ENCODE measurements around the gene PRDM16. TPM values are rescaled to one million over a fixed set of nuclear protein-coding genes. Genes with fewer than 3 reads are reported as not detected.
"Not testable (repeated sequence)": the region's sequence is repeated elsewhere in the genome, so short reads cannot be mapped to it uniquely, and the experiment has no call there.

The PRDM16 gene
- total RNA-seq, 1 donor from 2014 or later = 0.07 TPM

DNA sequence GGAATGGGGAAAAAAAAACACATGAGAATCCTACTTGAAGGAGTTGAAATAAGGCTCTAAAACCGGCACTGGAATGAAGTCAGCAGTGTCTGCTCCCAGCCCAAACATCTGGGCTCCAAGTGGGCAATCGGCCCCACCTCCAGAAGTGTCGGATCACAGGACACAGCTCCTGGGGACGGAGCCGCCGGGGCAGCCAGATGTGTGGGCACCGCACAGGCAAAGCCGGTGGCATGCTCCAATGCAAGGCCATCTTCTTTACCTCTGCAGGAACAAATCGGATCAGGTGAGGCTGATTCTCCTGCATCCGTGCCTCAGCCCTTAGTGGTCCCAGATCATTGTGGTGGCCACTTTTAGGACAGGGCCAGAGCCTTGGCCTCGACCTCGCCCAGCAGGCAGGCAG, 156.7 kb downstream of the PRDM16 start:
- intact Hi-C loops (cut with micrococcal nuclease) = no loop called here

DNA sequence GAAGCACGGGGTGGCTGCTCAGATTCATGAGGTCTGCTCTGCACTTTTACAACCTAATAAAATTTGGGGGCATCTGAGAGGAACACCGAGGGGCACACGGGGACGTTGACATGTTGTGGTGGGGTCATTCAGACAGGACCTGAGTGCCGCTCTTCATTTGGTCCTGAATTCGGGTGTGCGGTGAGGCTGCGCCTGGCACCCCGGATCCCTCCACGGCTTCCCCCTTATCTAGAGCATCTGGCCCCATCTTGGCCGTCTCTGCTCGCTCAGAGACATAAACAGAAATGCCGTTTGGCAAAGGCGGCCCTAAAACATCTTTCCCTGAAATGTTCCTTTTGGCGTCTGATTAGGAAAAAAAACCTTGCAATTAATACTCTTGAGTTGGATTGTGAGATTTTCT, 157.2 kb downstream of the PRDM16 start:
- intact Hi-C loops (cut with micrococcal nuclease) = no loop called here

DNA sequence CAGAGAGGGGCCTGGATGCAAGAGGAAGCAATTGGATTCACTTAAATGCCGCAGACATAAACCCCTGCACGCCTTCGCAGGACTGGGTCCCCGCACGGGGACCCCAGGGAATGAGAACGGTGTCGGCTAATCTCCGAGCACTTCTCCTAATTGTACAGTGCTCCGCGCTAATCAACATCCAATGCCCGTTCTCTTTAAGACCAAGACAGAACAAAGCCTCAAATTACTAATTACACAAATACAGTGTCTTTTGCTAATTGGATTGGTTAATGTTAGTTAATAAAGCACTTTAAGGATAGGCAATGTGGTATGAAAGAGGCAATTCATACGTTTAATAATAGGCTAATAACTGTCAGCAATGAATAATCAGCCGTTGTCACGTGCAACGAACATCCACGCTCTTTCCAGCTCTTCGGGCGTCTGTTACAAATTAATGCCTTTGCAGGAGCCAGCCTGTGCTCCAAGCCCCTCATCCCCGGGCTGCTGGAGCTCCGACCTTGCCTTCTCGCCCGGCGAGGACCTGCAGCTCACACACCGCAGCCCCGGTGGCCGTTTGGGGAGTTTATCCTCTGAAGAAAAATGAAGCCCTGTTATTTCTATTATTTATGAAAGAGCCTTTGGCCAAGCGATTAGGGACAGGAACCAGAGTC, 157.8 kb downstream of the PRDM16 start:
- intact Hi-C loops (cut with micrococcal nuclease) = no loop called here

DNA sequence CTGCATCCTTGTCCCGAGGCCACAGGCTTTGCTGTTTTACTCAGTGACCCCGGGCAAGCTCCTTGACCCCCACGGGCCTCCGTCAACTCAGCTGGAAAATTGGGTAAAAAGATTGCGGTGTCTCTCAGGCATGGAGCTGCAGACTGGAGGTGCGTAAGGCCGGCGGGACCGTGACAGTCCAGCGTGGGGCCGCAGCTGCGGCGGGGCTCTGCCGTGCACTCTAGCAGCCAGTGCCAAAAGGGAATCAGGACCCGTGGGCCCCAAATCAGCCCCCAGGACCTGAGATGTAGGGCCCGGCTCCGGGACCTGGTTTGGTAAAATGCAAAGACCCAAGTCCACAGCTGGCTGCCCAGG, 158.3 kb downstream of the PRDM16 start:
- intact Hi-C loops (cut with micrococcal nuclease) = no loop called here

DNA sequence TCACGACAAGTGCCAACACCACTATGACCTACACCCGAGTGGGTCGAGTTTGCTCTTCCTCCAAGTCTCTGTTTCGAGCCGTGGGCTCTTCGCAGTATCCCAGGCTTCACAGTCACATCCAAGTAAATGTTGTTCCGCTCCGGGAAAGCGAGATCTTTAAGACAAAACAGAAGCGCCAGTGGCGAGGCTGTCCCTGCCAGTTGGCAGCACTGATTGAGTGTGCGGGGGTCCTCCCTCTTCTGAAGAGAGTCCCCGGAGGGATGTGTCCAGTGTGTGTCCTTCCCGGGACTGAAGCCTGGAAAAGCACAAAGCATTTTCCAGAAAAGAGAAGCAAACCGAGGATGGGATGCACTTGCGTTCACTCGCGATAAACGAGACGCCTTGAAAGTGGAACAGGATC, 158.9 kb downstream of the PRDM16 start:
- intact Hi-C loops (cut with micrococcal nuclease) = no loop called here

DNA sequence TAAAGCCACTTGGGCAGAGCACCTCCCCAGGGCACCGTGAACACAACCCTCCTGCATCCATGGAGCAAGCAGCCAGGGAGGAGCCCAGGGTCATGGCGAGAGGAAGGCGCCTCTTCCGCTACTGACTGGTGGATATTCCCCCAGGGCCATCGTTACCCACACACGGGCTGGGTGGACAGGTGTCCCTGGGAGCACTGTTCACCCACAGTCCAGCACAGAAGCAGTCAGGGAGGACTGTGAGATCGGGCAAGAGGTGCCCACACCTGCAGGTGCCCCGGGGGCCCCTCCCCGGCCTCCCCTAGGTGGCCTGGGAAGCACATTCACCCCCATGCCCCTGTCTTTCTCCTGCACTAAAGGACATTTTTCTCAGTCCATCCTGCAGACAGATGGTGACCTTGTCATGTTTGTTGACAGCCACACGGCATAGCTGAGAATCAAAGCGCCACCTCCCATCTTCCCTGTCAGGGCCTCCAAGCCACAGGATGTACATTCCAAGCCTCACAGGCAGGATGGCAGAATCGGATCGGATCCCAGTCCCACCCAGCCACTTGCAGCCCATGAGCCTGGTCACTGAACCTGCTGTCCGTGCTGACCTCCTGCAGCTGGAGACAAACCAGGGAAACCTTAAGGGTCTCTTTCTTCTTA, 160.2 kb downstream of the PRDM16 start:
- intact Hi-C loops (cut with micrococcal nuclease) = no loop called here

DNA sequence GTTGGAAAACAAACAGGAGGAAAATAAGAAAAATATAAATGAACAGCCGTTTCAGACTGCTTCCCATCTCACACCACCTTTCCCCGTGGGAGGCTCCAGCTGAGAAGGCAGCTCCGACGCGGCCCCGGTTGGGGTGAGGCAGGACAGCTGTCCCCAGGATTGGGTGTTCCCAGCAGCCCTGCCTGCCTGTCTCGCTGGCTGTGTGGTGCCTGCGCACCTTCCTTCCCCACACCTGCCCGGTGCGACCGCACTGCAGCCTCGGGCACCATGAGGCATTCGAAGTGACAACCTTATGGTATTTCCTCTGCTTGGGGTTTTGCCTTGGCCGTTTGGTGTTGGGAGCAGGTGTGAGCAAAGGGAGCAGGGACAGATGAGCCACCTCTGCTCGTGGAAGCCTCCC, 161.6 kb downstream of the PRDM16 start:
- intact Hi-C loops (cut with micrococcal nuclease) = no loop called here

DNA sequence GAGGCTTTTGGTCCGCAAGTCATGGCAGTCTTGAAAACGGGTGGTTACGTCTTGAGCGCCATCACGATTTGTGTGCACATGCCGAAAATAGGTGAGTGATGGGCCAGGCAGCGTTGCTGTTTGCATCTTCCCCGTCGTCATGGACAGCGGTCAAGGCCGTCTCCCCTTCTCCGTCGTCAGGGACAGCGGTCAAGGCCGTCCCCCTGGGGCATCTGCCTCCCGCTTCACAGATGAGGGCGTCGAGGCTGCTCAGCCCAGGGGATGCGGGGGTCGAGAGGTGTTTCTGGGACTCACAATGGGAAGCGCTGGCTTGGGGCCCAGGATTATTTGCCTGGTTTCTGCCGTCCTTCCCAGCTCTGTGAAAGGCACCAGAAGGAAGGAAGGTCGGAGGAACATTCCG, 162.2 kb downstream of the PRDM16 start:
- intact Hi-C loops (cut with micrococcal nuclease) = no loop called here

DNA sequence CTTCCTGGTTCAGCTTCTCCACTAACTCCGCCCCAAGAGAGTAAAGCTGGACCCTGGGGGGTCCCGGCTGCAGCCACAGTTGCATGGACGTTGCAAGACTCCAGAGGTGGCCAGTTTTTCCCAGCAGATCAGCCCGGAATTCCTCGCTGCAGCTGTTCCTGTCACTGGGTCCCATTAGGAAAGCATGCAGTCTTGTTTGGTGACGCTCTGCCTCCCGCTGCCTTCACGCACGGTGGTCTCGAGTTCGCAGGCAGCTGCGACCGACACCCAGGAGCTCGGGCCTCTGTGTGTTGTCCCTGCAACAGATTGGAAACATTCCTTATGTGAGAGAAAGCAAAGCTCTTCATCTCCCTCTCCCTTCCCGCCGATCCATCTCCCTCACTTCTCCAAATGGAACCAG, 162.8 kb downstream of the PRDM16 start:
- intact Hi-C loops (cut with micrococcal nuclease) = no loop called here

DNA sequence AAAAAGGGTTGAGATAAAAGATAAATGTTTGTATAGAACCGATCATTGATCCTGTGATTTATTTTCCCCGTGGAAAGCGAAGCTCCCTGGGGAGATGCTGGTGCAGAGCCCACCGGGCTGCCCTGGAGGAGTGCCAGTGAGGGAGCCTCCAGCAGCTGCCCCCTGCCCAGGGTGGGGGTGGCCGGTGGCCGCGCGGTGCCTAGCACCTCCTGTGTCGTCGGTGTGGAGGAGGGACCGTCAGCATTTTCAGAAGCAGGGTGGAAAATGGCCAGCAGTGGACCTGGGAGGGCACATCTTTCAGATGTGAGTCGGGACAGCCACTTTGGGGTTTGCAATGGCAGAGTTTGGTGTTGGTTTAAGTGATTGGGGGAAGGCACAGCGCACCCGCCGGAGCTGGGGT, 164.0 kb downstream of the PRDM16 start:
- intact Hi-C loops (cut with micrococcal nuclease) = no loop called here

DNA sequence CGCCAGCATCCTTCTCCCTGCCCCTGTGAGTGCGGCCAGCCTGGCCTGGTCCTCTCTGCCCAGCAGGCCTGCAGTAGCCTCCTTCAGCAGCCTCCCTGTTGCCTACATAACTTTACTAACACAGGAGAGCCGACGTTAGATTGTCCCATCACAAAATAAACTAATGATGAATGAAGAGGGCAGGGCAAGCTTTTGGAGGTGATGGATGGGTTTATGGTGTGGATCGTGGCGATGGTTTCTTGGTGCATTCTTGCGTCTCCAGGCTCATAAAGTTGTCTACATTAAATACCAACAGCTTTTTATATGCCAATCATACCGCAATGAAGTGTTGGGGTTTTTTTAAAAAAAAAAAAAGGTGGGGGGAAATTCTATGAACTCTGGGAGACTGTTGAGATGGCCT, 164.5 kb downstream of the PRDM16 start:
- intact Hi-C loops (cut with micrococcal nuclease) = no loop called here

DNA sequence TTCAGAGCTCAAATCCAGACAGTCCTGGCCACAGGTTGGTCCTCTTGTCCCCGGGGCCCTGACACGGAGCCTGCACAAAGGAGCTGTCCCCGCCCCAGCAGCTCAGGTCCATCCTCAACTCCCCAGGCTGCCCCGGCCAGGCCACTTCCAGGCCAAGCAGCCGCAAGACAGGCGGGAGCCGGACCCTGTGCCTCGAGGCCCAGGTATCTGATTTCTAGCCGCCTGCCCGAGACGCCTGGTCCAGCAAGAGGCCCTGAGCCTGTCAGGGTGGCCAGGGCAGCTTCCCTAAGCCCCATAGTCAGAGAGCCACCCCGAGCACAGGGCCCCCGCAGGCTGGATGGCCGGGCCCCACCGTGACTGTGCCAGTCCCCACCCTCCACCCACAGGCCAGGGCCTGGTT, 165.3 kb downstream of the PRDM16 start:
- intact Hi-C loops (cut with micrococcal nuclease) = no loop called here

DNA sequence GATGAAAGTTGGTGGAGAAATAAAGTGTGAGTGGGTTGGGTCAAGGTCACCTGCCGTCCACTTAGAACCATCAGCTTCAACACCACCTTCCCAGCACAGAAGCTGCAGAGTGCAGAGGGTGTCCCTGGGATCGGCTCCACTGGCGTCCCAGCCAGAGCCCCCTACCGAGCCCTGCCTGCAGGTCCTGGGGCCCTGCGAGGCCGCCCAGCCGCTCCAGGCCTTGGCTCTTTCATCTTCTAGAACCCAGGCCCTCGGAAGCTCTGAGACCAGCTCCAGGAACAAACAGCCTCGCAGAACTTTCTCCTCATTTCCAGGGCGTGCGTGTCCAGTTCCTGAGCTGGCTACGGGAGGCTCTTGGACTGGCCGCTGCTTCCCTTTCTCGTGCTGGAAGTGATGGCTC, 166.0 kb downstream of the PRDM16 start:
- intact Hi-C loops (cut with micrococcal nuclease) = no loop called here

DNA sequence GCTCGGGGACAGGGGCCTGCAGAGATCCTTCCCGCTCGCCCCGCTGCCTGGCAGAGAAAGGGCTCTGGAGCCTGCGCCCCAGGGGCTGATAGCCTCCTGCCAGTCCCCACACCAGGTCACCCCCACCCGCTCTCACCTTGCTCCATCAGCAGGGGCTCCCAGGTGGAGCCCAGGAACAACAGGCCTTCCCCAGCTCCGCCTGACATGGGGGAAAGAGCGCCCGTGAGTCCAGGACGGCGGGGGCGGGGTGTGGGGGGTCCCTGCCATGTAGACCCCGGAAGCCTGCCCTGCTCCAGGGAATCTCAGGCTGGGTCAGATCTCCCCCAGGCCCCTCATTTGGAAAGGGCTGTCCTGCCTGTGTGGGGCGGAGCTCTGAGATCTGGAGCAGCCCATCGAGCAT, 166.5 kb downstream of the PRDM16 start:
- intact Hi-C loops (cut with micrococcal nuclease) = no loop called here

DNA sequence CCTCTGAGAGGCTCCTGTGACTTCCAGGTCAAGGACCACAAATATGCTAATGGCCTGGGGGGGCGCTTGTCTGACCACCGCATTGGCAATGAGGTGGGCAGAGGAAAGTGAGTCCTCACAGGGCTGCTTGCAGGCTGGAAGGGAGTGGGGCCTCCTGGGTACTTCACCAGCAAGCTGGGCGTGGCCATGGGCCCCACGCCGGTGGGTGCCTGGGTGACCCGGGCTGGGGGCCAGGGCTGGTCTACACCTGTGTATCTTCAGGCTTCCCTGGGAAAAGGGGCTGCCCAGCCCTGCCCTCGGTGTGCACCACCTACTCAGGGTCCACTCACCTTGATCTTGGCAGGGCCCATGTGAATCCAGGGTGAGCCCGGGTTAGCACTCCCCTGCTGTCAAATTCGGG, 167.4 kb downstream of the PRDM16 start:
- intact Hi-C loops (cut with micrococcal nuclease) = no loop called here

DNA sequence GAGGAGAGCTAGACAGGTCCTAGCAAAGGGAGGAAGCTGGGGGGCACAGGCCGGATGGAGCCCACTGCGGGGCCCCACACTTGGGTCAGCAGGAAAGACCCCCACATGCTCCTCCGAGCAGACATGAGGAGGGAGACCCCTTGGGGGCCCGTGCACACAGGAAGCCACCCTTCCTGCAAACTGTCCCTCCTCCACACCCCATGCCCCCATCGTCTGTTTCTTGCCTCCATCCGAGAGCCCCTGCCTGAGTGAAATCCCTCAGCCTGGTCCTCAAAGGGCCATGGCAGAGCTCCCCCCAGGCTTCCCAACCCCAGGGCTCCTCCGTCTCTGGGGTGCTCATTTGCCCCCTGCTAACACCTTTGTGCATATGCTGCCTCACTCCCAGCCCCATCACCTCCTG, 168.0 kb downstream of the PRDM16 start:
- intact Hi-C loops (cut with micrococcal nuclease) = no loop called here

DNA sequence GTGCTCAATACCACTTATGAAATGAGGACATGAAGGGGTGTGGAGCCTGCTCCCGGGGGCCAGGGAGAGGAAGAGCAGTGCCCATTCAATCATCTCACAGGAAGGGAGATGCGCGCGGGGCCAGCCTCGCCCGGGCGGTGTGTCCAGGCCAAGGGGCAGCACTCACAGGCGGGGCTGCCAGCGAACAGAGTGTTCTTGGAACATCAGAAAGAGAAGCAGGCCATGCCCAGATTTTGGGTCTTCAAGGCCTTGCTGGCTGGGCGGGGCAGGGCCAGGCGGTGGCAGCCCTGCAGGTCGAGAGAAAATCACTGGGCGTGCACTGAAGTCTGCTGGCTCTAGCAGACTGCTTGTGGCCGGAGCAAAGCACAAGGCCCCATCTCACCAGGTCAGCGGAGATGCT, 168.6 kb downstream of the PRDM16 start:
- intact Hi-C loops (cut with micrococcal nuclease) = no loop called here

DNA sequence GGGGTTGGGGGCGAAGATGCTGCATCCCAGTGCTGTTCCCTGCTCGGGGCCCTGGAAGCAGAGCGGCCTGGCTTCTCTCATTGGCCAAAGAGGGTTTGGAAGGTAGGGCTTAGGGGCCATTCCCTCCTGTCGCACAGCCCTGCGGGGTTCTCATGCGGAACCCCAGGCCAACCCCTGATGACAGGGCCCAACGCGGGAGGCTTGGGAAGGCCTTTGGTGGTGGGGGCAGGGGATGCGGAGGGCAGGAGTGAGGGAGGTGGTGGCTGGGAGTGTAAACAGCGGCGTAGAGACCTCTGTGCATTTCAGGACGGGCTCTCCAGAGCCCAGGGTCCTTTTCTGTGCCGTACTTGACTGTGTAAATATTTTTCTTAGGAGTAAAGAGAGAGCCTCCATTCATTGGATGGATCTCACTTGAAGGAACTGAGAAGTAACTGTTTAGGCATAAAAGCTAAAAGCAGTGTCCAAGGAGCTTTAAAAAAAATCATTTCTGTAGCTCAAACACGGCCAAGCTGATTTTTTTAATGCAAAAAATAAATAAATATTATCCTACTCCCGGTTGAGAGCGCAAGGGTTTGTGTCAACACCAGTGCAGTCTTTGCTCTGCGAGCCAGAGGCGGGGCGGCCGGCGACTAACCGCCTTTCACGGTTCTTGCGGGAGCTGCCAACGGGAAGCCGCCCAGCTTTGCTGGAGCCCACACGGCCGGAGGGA, 169.1 kb downstream of the PRDM16 start:
- intact Hi-C loops (cut with micrococcal nuclease) = no loop called here

DNA sequence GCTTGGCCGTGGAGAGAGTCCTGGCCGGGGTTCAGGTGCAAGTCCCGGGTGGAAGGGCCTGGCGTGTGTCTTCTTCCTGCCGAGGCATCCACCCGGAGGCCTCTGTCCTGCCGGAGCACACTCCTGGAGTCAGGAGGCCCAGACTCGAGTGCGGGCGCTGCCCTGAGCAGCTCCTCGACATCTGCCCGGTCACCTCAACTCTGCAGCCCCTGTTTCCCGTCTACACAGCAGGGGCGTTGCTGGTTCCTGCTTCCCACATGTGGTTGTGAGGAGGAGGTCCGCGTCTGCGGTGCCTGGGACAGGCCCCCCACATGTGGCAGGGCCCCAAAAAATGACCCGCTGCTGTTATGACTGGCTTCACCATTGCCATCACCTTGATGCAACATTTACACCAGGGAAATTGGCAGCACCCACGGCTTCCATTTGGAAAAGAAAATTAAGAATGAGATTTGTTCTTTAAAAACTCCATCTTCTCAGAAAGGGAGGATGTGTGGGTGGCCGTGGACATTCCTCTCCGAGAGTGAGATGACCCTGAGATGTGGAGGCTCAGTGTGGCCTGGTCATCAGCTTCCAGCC, 169.8 kb downstream of the PRDM16 start:
- intact Hi-C loops (cut with micrococcal nuclease) = no loop called here

DNA sequence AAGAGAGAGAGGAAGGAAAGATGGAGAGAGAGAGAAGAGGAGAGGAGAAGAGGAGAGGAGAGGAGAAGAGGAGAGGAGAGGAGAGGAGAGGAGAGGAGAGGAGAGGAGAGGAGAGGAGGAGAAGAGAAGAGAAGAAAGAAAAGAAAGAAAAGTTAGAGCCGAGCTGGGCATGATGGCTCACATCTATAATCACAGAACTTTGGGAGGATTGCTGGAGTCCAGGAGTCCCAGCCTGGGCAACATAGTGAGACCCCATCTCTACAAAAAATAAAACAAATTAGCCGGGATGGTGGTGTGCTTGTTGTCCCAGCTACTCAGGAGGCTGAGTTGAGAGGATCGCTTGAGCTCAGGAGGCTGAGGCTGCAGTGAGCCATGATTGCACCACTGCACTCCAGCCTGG, 171.0 kb downstream of the PRDM16 start:
- intact Hi-C loops (cut with micrococcal nuclease) = not testable (repeated sequence)

DNA sequence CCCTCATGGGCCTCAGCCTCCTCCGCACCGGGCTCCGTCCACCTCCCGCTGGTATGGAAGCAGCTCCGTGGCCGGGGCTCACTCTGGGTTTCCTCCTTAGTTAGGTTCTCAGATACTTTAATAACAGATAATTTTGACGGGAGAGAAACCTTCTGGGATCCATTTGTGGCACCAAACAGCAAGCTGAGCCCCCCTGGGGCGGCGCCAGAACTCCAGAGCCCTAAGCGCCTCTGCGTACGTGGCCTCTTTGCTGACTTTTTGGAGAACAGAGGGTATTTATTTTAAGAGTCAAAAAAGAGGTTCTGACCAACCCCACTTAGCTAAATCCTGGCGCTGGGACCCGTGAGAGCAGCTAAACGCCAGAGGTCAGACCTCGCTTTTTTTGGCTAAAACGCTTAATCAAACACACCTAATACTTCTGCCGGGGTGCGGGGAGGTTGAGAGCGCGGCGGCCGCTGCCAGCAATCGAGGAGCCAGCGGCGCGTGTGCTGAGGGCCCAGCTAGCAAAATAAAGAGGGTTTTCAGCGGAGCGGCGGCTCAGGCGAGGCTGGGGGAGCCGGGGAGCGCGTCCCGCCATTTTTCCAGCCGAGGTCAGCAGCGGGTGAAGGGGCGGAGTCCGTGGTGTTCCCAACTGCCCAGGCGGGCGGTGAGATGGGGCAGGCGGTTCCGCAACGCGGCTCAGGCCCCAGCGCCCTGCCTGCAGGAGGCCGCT, 171.7 kb downstream of the PRDM16 start:
- intact Hi-C loops (cut with micrococcal nuclease) = no loop called here

DNA sequence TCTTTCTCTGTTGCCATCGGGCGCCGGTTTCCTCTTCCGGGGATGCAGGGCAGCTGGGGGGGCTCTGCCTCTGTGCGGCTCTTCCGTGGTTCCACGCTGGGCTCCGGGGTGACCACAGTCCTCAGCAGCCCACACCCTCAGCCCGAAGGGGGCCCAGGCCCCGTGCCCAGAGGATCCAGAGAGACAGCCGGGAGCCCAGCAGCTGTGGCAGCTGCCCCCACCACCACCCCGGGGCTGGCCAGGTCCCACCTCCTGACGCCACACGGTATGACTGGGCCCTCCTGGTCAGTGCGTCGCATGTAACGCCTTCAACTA, 172.2 kb downstream of the PRDM16 start:
- intact Hi-C loops (cut with micrococcal nuclease) = no loop called here

Data from T-helper 1 cell treated with Interleukin-12 subunit alpha and Interleukin-12 subunit beta and Interleukin-4 antibody, amounts not matched to agents 30 ng/mL and 1 ng/mL, for 36 hours (primary cell).